Measurements from ENCODE around the gene PPP1R36. TPM values are rescaled to one million over a fixed set of nuclear protein-coding genes. Genes with fewer than 3 reads are reported as not detected.

The PPP1R36 gene
- total and polyA plus RNA-seq, 2 of the 13 experiments (the other 11 are each of a cell fraction or from before 2014, with no cell fraction given): 0.11 to 0.17 TPM

- intact Hi-C loops (cut with micrococcal nuclease; ENCODE audit: unreplicated experiment): no loop called here
- no TSS peak for BruUV-seq (replicated peaks)
- in situ Hi-C loops (cut with HindIII; ENCODE audit: extremely low pct_ligation_motif_present, low pct_unique_long_range_greater_than_20kb): no loop called here
- no peaks in the 10 kb centered on the region for H3K4me1 ChIP-seq (ENCODE audit: insufficient read depth, low read length)
- no peak overlapping the region for H3K9ac ChIP-seq (ENCODE audit: insufficient read depth, low read depth, low read length)
- no peaks in the 10 kb centered on the region for H3K79me2 ChIP-seq (ENCODE audit: insufficient read depth, low read length)
- ATAC-seq: no peak
- H3K9me3 ChIP-seq (ENCODE audit: low read length): no peaks in the 10 kb centered on the region
- H3K36me3 ChIP-seq (replicated peaks in 1 of 2; ENCODE audit: control insufficient read depth in 1 of 2, insufficient read depth in 2 of 2, low read length in 2 of 2): no peaks in the 10 kb centered on the region
- TF ChIP-seq CENPX (CRISPR knock-in tag; IDR thresholded peaks at IDR 0.05) (no peak), GPBP1L1 (CRISPR knock-in tag; IDR thresholded peaks at IDR 0.05) (no peak), PTBP1 (IDR thresholded peaks at IDR 0.05; ENCODE audit: low read depth, low read length, poor library complexity, severe bottlenecking) (no peak), TOE1 (CRISPR knock-in tag; IDR thresholded peaks at IDR 0.05) (no peak), IKZF1 (IDR thresholded peaks at IDR 0.05) (no peak), ZFP82 (CRISPR knock-in tag; IDR thresholded peaks at IDR 0.05; ENCODE audit: borderline replicate concordance) (no peak), ATF7 (IDR thresholded peaks at IDR 0.05) (no peak), ATF7 (CRISPR knock-in tag; IDR thresholded peaks at IDR 0.05) (no peak), ZBTB14 (CRISPR knock-in tag; IDR thresholded peaks at IDR 0.05) (no peak), PHF20 (CRISPR knock-in tag; IDR thresholded peaks at IDR 0.05) (no peak), AGO1 (IDR thresholded peaks at IDR 0.05; ENCODE audit: low read depth, low read length, poor library complexity, severe bottlenecking) (no peak), NR2F2 (IDR thresholded peaks at IDR 0.05; ENCODE audit: borderline replicate concordance, low read depth) (no peak)
- H3K4me3 ChIP-seq (replicated peaks in 1 of 3; ENCODE audit: insufficient read depth in 1 of 3, low read depth in 2 of 3, low read length in 3 of 3): no peak overlapping the region
- peaks cover 0 to 27% of the 10 kb centered on the region in 2 experiments; a peak in 2 of 5 replicates for H3K27me3 ChIP-seq (ENCODE audit: control insufficient read depth in 1 of 2, insufficient read depth in 2 of 2, low read length in 2 of 2)
- no peak overlapping the region for H3K27ac ChIP-seq (ENCODE audit: extremely low read length, insufficient read depth, low read length)
- 25% methylated on average over 4 of the region's 4 CpGs for WGBS (ENCODE audit: low lambda C conversion rate)
- POLR2A ChIA-PET: no interaction called here
- H2AFZ ChIP-seq (ENCODE audit: low read length): no peak overlapping the region
- no peak overlapping the region for H3K4me2 ChIP-seq (ENCODE audit: low read depth, low read length)
- H4K20me1 ChIP-seq (ENCODE audit: insufficient read depth, low read length): no peaks in the 10 kb centered on the region
- CTCF ChIA-PET (ENCODE audit: low intra/inter-chr PET ratio, low total read pairs): no interaction called here
- no peak for FAIRE-seq
- DNase-seq (ENCODE audit: low spot score): no peak
These were observed 4.8 kb downstream of the PPP1R36 start for GRCh38 chr14:64554556-64554955.

Measured in HepG2 (cell line).